NCI-H2227 (cell line): ENCODE measurements around the gene MFSD11.
"Not testable (repeated sequence)": the region's sequence is repeated elsewhere in the genome, so short reads cannot be mapped to it uniquely, and the experiment has no call there.

Experiments
- DNase-seq: peaks from one replicate; lab custom pipeline; 2025; ENCODE audit not compliant: unreplicated experiment; lab: John Stamatoyannopoulos, UW

The MFSD11 gene

GRCh38 chr17:76796081-76796480, 58.2 kb downstream of the MFSD11 start:
- DNase-seq, result no peak

GRCh38 chr17:76797241-76797840, 59.4 kb downstream of the MFSD11 start:
- DNase-seq, result no peak

DNA sequence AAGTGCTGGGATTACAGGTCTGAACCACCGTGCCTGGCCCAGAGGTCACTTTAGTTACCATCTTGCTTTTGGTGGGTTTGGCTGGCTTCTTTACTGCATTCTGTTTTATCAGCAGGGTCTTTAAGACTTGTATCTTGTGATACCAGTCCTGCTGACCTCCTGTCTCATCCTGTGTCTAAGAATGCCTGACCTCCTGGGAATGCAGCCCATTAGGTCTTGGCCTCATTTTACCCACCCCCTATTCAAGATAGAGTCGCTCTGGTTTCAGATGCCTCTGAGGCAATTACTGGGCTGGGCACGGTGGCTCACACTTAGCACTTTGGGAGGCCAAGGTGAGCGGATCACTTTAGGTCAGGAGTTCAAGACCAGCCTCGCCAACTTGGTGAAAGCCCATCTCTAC, 63.8 kb downstream of the MFSD11 start:
- no peak for DNase-seq

- DNase-seq, result no peak
Measured at GRCh38 chr17:76805319-76805718, 67.4 kb downstream of the MFSD11 start.

DNA sequence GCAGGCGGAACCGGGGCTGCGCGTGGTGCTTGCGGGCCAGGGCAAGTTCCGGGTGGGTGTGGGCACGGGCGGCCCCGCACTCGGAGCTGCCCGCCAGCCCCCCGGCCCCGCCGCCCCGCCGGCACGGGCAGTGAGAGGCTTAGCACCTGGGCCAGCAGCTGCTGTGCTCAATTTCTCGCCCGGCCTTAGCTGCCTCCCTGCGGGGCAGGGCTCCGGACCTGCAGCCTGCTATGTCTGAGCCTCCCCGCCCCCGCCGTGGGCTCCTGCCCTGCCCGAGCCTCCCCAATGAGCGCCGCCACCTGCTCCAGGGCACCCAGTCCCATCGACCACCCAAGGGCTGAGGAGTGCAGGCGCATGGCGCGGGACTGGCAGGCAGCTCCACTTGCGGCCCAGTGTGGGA, 68.2 kb downstream of the MFSD11 start:
- not testable (repeated sequence) for DNase-seq

DNA sequence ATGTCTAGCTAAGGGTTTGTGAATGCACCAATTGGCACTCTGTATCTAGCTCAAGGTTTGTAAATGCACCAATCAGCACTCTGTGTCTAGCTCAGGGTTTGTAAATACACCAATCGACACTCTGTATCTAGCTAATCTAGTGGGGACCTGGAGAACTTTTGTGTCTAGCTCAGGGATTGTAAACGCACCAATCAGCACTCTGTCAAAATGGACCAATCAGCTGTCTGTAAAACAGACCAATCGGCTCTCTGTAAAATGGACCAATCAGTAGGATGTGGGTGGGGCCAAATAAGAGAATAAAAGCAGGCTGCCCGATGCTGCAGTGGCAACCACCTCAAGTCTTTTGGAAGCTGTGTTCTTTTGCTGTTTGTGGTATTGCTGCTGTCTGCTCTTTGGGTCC, 68.8 kb downstream of the MFSD11 start:
- DNase-seq, result not testable (repeated sequence)

DNA sequence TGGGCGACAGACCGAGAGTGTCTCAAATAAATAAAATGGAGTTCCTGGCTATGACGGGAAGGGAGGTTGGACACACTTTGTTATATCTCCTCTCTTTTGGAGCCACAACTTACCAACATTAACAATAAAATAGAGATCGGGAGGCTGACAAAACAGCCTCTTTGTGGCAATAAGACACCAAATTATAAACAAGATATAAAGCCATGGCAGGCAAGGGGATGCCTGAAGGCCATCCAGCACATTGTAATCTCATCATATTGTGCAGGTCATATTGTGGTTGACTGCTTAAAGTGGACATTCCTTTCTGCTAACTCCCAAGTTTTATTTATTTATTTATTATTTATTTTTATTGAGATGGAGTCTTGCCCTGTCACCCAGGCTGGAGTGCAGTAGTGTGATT, 70.4 kb downstream of the MFSD11 start:
- no peak for DNase-seq

DNA sequence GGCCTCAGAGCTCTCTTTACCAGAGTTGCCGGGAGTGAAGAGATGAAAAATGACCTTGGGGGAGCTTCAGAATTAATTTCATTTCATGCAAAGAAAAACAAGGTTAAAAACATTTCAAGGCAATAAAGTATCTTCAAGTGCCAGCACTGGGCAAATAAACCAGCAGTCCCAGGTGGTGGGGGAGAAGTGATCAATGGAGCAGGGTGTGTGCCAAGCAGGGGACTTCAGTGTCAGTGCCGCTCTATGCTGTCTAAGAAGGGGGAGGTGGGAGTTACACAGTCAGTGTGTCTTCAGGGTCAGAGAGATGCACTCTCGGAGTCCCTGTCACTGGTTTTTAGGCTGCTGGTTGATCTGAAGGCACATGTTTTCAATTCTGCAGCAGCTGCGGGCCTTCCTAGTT, 73.0 kb downstream of the MFSD11 start:
- DNase-seq, result peak; percentile 48

DNA sequence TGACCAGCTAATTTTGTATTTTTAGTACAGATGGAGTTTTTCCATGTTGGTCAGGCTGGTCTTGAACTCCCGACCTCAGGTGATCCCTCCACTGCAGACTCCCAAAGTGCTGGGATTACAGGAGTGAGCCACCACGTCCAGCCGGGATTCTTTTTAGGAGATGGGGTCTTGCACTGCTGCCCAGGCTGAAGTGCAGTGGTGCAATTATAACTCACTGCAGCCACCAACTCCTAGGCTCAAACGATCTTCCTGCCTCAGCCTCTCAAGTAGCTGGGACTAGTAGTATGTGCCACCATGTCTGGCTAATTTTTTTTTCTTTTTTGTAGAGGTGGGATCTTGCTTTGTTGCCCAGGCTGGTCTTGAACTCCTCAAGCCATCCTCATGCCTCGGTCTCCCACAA, 73.9 kb downstream of the MFSD11 start:
- no peak for DNase-seq

- DNase-seq, result no peak
Measured at GRCh38 chr17:76812263-76812662, 74.3 kb downstream of the MFSD11 start.

DNA sequence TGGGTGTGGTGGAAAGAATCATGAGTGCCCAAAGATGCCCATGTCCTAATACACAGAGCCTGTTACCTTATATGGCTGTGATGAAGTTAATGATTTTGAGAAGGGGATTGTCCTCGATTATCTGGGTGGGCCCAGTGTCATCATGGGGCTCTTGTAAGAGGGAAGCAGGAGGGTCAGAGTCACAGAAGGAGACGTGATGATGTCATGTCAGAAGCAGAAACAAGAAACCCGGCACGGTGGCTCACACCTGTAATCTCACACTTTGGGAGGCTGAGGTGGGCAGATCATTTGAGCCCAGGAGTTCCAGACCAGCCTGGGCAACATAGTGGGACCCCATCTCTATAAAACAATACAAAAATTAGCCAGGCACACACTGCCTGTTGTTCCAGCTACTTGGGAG, 75.0 kb downstream of the MFSD11 start:
- DNase-seq, result no peak

DNA sequence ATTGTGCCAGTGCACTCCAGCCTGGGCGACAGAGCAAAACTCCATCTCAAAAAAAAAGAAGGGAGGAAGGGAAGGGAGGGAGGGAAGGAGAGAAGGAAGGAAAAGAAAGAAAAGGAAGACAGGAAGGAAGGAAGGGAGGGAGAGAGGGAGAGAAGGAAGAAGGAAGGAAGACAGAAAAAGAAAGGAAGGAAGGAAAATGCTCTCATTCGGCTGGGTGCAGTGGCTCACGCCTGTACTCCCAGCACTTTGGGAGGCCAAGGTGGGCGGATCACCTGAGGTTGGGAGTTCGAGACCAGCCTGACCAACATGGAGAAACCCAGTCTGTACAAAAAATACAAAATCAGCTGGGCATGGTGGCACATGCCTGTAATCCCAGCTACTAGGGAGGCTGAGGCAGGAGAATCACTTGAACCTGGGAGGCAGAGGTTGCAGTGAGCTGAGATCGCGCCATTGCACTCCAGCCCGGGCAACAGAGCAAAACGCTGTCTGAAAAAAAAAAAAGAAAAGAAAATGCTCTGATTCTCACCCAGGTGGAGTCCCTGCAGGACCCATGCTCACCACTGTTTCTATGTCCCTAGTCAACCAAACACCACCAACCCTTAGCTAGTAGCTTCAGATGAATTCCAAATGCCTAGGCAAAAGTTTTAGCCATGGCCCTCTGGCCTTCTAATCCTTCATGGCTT, 78.1 kb downstream of the MFSD11 start:
- not testable (repeated sequence) for DNase-seq

- DNase-seq, result peak; percentile 61
Measured at GRCh38 chr17:76816590-76817135, 78.7 kb downstream of the MFSD11 start.

DNA sequence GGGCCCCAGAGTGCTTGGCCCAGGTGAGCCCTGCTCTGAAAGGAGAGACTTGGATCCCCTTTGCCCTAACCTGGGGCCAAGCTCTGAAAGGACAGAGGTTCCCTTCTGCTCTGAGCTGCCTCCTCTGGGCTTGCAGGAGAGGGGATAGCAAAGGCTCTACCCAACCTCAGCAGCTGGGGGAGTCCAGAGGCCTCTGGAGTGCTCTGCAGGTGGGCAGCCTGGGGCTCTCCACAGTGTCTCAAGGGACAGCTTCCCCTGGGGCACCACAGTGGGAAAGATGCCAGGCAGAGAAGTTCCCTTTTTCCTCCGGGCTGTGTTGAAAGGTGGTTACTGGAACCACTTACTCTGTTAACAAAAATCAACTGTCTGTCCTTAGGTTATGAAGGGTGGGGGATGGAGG, 82.1 kb downstream of the MFSD11 start:
- no peak for DNase-seq

DNA sequence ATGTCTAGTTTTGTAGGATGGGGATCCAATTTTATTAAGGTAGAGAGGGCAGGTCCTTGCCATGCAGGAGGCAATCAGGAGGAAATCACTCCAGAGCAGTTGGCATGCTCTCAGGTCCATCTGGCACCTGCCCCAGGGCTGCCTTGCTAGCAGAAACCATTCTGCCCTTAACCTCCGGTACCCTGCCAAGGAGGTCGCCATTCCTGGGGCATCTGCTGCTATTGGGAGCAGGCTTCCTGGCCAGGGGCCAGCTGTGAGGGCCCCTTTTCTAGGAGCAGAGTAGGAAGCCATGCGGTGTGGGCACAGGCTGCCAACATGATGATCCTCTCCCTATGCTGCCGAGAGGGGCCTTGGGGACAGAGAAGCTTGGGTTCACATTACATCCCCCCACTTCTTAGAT, 82.6 kb downstream of the MFSD11 start:
- DNase-seq, result no peak

DNA sequence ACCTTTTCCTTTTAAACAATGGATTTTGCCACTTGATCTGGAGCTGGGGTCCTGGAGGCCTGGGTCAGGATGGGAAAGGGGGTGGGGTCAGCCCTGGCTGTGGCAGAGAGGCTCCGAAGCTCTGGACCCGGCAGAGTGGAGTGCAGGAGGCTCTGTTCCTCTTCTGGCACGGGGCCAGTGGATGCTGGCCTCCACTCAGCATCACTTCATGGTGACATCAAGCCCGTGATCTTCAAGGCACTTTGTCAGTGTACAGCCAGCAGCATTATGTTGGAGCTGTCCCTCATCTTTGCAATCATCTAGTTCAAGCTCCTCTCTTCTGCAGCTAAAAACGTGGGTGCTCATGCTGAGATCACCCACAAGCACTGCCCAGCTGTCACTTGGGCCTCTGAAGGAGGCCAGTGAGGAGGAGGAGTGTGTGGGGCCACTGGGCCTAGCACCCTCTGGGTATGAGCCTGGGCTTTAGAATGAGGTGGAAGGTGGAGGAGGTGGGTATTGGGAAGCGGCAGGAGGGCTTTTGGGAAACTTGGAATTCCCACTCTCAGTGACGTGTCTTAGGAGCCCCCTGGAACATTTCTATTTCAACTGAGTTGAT, 84.4 kb downstream of the MFSD11 start:
- DNase-seq, result no peak

DNA sequence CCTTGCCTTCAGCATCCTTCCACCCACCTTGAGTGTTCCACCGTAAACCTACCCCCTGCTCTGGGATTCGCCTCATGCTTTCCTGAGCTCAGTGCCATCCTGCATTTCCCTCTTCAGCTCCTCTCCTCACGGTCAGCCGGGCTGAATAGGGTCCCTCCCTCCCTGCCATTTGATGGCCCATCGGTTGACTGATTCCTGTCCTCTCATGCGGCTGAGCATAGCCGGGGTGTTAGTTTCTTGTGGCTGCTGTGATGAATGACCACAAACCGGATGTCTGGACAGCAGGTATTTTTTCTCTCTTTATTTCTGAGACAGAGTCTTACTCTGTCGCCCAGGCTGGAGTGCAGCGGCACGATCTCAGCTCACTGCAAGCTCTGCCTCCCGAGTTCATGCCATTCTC, 86.2 kb downstream of the MFSD11 start:
- DNase-seq, result no peak

DNA sequence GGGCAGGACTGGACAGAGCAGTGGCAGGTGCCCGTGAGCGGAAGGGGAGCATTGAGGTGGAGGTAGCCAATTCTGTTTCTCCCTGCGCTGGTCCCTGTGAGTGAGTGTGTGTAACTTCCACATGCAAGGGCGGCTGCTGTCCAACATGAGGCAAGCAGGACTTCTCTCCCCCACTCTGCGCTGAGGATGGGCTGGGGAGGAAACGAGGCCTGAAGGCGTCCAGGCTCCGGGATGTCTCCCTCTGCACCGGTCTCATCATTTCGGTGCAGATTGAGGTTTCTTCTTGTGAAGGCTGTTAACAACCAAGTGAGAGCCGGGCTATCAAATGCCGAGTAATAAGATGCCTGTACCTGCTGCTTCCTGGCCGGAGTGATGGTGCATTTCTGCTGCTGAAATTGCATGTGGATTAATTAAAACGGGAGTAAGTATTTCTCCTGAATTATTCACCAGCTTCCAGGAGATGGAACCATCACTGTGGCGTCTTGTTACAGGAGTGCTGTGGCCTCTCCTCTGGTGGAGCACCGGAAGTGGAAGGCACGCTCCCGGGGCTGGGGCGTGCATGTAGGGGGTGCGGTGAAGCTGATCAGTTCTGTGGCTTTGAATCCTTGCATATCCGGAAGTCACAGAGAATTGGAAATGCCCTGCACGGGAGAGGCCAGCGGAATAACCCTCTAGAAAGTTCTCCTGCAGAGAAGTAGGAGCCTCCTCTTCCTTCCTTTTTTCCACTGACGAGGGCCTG, 88.6 kb downstream of the MFSD11 start:
- DNase-seq, result no peak

- no peak for DNase-seq
Measured at GRCh38 chr17:76827736-76828135, 89.8 kb downstream of the MFSD11 start.
